Ureter (tissue), 1 donor: ENCODE results near the gene RBM4B. TPM values are rescaled to one million over a fixed set of nuclear protein-coding genes. Genes with fewer than 3 reads are reported as not detected.

ENCODE experiments used
- total RNA-seq: library from RNA; stranded (reverse); gene quantifications from one replicate; pipeline ENCODE4 v1.2.4, GENCODE V29; 2023
- donor health status: DM: yes; HTN: yes; CAD: no.

Gene RBM4B
- total RNA-seq, 1 donor from 2014 or later = 20.1 TPM

Other genes with a start within 250 kb of the RBM4B start
- gene MRPL11, start 239.0 kb downstream of the RBM4B start, total RNA-seq = 47.0 TPM
- gene PELI3, start 211.0 kb downstream of the RBM4B start, total RNA-seq = 11.0 TPM
- 66.3 TPM for gene DPP3, start 197.5 kb downstream of the RBM4B start, total RNA-seq
- 59.8 TPM for gene BBS1, start 167.3 kb downstream of the RBM4B start, total RNA-seq
- gene ZDHHC24, start 131.8 kb downstream of the RBM4B start, total RNA-seq = 14.2 TPM
- 0.16 TPM for gene ACTN3, start 131.0 kb downstream of the RBM4B start, total RNA-seq
- 27.0 TPM for gene CTSF, start 109.3 kb downstream of the RBM4B start, total RNA-seq
- gene CCDC87, start 84.8 kb downstream of the RBM4B start, total RNA-seq = 0.55 TPM
- 34.8 TPM for gene CCS, start 84.7 kb downstream of the RBM4B start, total RNA-seq
- gene RBM14, start 61.3 kb downstream of the RBM4B start, total RNA-seq = 105 TPM
- 176 TPM for gene RBM4, start 39.2 kb downstream of the RBM4B start, total RNA-seq
- gene SPTBN2, start 51.3 kb upstream of the RBM4B start, total RNA-seq = 33.7 TPM
- gene RCE1, start 165.6 kb upstream of the RBM4B start, total RNA-seq = 17.6 TPM
- gene LRFN4, start 179.2 kb upstream of the RBM4B start, total RNA-seq = 18.3 TPM